ENCODE data around the gene TGDS.

TGDS gene

GRCh38 chr13:94598281-94598680 lies 2.3 kb upstream of the TGDS start:
- no peak for TF ChIP-seq CTCF (IDR thresholded peaks at IDR 0.05; ENCODE audit: extremely low read depth, missing control alignments)

DNA sequence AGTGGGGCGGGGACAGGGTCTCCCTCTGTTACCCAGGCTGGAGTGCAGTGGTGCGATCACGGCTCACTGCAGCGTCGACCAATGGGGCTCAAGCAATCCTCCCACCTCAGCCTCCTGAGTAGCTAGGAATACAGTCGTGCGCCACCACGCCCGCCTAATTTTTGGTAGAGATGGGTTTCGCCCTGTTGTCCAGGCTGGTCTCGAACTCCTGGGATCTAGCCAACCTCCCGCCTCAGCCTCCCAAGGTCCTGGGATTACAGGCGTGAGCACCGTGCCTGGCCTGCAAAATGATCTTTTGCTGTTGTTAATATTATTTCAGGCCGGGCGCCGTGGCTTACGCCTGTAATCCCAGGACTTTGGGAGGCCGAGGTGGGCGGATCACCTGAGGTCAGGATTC lies 621 bp upstream of the TGDS start:
- TF ChIP-seq CTCF (IDR thresholded peaks at IDR 0.05; ENCODE audit: extremely low read depth, missing control alignments), result no peak
- no peak for DNase-seq (ENCODE audit: low spot score)

More at GRCh38 chr13:94598281-94598680, 2.3 kb upstream of the TGDS start:
- DNase-seq (ENCODE audit: low spot score), result no peak

- TF ChIP-seq CTCF (IDR thresholded peaks at IDR 0.05; ENCODE audit: extremely low read depth, missing control alignments), result no peak
- DNase-seq (ENCODE audit: low spot score), result peak; percentile 40
These were observed 677 bp downstream of the TGDS start for GRCh38 chr13:94595001-94595949.

DNA sequence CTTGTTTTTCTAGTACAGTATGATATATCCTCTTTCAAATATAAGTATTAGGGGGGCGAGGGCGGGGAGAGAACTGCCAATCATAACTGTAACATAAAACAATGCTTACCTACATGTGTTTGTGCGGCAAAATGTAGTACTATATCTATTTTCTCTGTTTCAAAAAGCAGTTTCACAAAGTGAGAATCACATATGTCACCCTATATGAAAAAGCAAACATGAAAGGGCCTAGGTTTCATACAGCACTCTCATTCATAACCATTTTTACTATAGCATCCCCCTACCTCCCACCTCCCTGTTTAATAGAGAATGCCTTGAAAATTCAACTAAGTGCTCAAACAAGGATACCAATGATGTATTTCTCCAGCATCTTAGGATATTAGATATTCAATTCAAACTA lies 5.2 kb downstream of the TGDS start:
- TF ChIP-seq CTCF (IDR thresholded peaks at IDR 0.05; ENCODE audit: extremely low read depth, missing control alignments), result no peak
- no peak for DNase-seq (ENCODE audit: low spot score)

DNA sequence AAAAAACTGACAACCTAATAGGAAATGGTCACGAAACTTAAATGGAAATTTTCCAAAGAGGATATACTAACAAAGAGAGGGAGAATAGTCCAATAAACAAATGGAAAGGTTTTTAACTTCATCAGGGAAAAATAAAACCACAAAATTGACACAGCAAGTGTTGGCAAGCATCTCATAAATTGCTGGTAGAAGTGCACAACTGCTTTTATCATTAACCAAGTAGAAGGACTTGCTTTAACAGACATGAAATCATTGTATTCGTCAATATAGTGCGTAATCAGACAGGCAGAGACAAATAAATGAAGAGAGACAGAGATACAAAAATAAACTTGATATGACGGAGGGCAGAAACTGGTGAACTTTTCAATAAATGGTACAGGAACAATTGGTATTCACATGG lies 7.4 kb downstream of the TGDS start:
- TF ChIP-seq CTCF (IDR thresholded peaks at IDR 0.05; ENCODE audit: extremely low read depth, missing control alignments), result no peak
- no peak for DNase-seq (ENCODE audit: low spot score)

GRCh38 chr13:94586371-94586770 lies 9.6 kb downstream of the TGDS start:
- no peak for DNase-seq (ENCODE audit: low spot score)
- TF ChIP-seq CTCF (IDR thresholded peaks at IDR 0.05; ENCODE audit: extremely low read depth, missing control alignments), result no peak

GRCh38 chr13:94585543-94586101 lies 10.3 kb downstream of the TGDS start:
- no peak for TF ChIP-seq CTCF (IDR thresholded peaks at IDR 0.05; ENCODE audit: extremely low read depth, missing control alignments)
- no peak for DNase-seq (ENCODE audit: low spot score)
